Measurements from ENCODE around the gene PDZRN3.

The PDZRN3 gene

GRCh38 chr3:73479325-73479724, 145.4 kb downstream of the PDZRN3 start:
- DNase-seq (ENCODE audit: low read depth): no peak
- TF ChIP-seq CTCF (IDR thresholded peaks at IDR 0.05; ENCODE audit: control insufficient read depth, insufficient read depth, low read depth, low read length, missing control alignments): no peak

GRCh38 chr3:73478858-73479257, 145.9 kb downstream of the PDZRN3 start:
- H3K4me3 ChIP-seq (ENCODE audit: control insufficient read depth, low read depth, low read length): no peak overlapping the region

More at GRCh38 chr3:73479325-73479724, 145.4 kb downstream of the PDZRN3 start:
- no peak overlapping the region for H3K4me3 ChIP-seq (ENCODE audit: control insufficient read depth, low read depth, low read length)

GRCh38 chr3:73475717-73476116, 149.0 kb downstream of the PDZRN3 start:
- H3K4me3 ChIP-seq (ENCODE audit: control insufficient read depth, low read depth, low read length): no peak overlapping the region
- no peak for TF ChIP-seq CTCF (IDR thresholded peaks at IDR 0.05; ENCODE audit: control insufficient read depth, insufficient read depth, low read depth, low read length, missing control alignments)
- DNase-seq (ENCODE audit: low read depth): no peak

More at GRCh38 chr3:73478858-73479257, 145.9 kb downstream of the PDZRN3 start:
- no peak for TF ChIP-seq CTCF (IDR thresholded peaks at IDR 0.05; ENCODE audit: control insufficient read depth, insufficient read depth, low read depth, low read length, missing control alignments)
- DNase-seq (ENCODE audit: low read depth): no peak

- no peak for TF ChIP-seq CTCF (IDR thresholded peaks at IDR 0.05; ENCODE audit: control insufficient read depth, insufficient read depth, low read depth, low read length, missing control alignments)
- H3K4me3 ChIP-seq (ENCODE audit: control insufficient read depth, low read depth, low read length): no peak overlapping the region
- DNase-seq (ENCODE audit: low read depth): no peak
Measured at GRCh38 chr3:73475175-73475574, 149.6 kb downstream of the PDZRN3 start.

GRCh38 chr3:73474619-73475018, 150.1 kb downstream of the PDZRN3 start:
- DNase-seq (ENCODE audit: low read depth): no peak
- no peak overlapping the region for H3K4me3 ChIP-seq (ENCODE audit: control insufficient read depth, low read depth, low read length)
- TF ChIP-seq CTCF (IDR thresholded peaks at IDR 0.05; ENCODE audit: control insufficient read depth, insufficient read depth, low read depth, low read length, missing control alignments): no peak

GRCh38 chr3:73473898-73474416, 150.8 kb downstream of the PDZRN3 start:
- no peak for DNase-seq (ENCODE audit: low read depth)
- no peak for TF ChIP-seq CTCF (IDR thresholded peaks at IDR 0.05; ENCODE audit: control insufficient read depth, insufficient read depth, low read depth, low read length, missing control alignments)
- no peak overlapping the region for H3K4me3 ChIP-seq (ENCODE audit: control insufficient read depth, low read depth, low read length)
